Panc1 (cell line): ENCODE measurements around the gene OR9G1. TPM values are rescaled to one million over a fixed set of nuclear protein-coding genes. Genes with fewer than 3 reads are reported as not detected.

Source experiments
- ATAC-seq: fragments of 200-7000 bp; cut with Tn5 transposase; 2 replicates; pipeline ENCODE4 v1.9.1; 2020; ENCODE audit warnings: mild to moderate bottlenecking, moderate library complexity
- BruUV-seq: library from RNA; stranded (reverse); fragments of 400-500 nt; replicated peaks from 2 replicates; lab custom pipeline; 2021; lab: Mats Ljungman, UMichigan
- CTCF ChIA-PET: fragments of 300-600 bp; sonication (Branson Sonifier 250); formaldehyde crosslinking; loops from one replicate; lab custom pipeline; 2022; ENCODE audit warnings: antibody characterized with exemption; lab: Charles Lee
- POLR2A ChIA-PET: fragments of 300-600 bp; sonication (Branson Sonifier 250); formaldehyde crosslinking; loops from one replicate; lab custom pipeline; 2022; ENCODE audit warnings: antibody characterized with exemption; lab: Charles Lee
- DNase-seq: peaks from one replicate; pipeline ENCODE4 v3.0.0-alpha.2; 2010; ENCODE audit warnings: low read depth, low spot score
- H3K27ac ChIP-seq: 2 replicates; pipeline ENCODE4 v1.5.1; 2011; ENCODE audit warnings: mild to moderate bottlenecking, low read length, inconsistent platforms
- H3K27me3 ChIP-seq: fragments of 200-500 bp; sonication (Bioruptor generic); 2 replicates; pipeline ENCODE4 v1.6.0; 2014; ENCODE audit warnings: low read length, inconsistent platforms; ENCODE audit not compliant: control insufficient read depth, insufficient read depth
- H3K36me3 ChIP-seq: fragments of 200-500 bp; sonication (Bioruptor generic); 2 replicates; pipeline ENCODE4 v1.5.1; 2014; ENCODE audit warnings: inconsistent platforms, mild to moderate bottlenecking, low read length, moderate library complexity; ENCODE audit not compliant: control insufficient read depth, insufficient read depth
- H3K4me1 ChIP-seq: 2 replicates; pipeline ENCODE4 v1.5.1; 2011; ENCODE audit warnings: inconsistent platforms, mild to moderate bottlenecking, low read length, moderate library complexity; ENCODE audit not compliant: control insufficient read depth, insufficient read depth
- H3K4me3 ChIP-seq, 2 experiments: 2 replicates each; pipeline ENCODE4 v1.5.1; 2011 to 2012; ENCODE audit warnings: low read depth in 2 of 2, low read length in 2 of 2, mild to moderate bottlenecking in 2 of 2, inconsistent platforms in 1 of 2, moderate library complexity in 1 of 2
- H3K9me3 ChIP-seq: fragments of 200-500 bp; sonication (Bioruptor generic); 2 replicates; pipeline ENCODE4 v1.5.1; 2014; ENCODE audit warnings: low read depth, mild to moderate bottlenecking, inconsistent platforms, low read length, moderate library complexity; ENCODE audit not compliant: control insufficient read depth, insufficient read depth
- POLR2AphosphoS5 ChIP-seq: IDR thresholded peaks from 2 replicates; pipeline ENCODE4 v1.6.1; 2012; ENCODE audit warnings: mild to moderate bottlenecking, low read depth, low read length, moderate library complexity
- REST ChIP-seq, 2 experiments: IDR thresholded peaks; 2 replicates each; pipeline ENCODE4 v1.6.1; 2011 to 2012; ENCODE audit warnings: low read depth in 2 of 2, control low read depth in 1 of 2, low read length in 1 of 2, mild to moderate bottlenecking in 1 of 2, moderate library complexity in 1 of 2; ENCODE audit not compliant: insufficient read depth in 1 of 2
- SIN3A ChIP-seq: IDR thresholded peaks from 2 replicates; pipeline ENCODE4 v1.6.1; 2012; ENCODE audit warnings: low read depth, mild to moderate bottlenecking, low read length, moderate library complexity, borderline replicate concordance; ENCODE audit not compliant: insufficient read depth
- TCF7L2 ChIP-seq: IDR thresholded peaks from 2 replicates; pipeline ENCODE4 v1.6.1; 2011; ENCODE audit warnings: mild to moderate bottlenecking, low read depth, low read length, inconsistent platforms
- in situ Hi-C: cut with HindIII; loops from 2 replicates; pipeline ENCODE4 v1.10.0; 2016; ENCODE audit warnings: low sequenced_read_pairs, low pct_unique_long_range_greater_than_20kb
- intact Hi-C: fragments of 100-400 bp; cut with micrococcal nuclease; formaldehyde crosslinking; loops from one replicate; pipeline ENCODE4 v1.10.0; 2022; ENCODE audit not compliant: unreplicated experiment
- total RNA-seq: library from RNA; stranded (reverse); gene quantifications from one replicate; pipeline ENCODE4 v1.2.1, GENCODE V29; 2021; ENCODE audit not compliant: unreplicated experiment
- TF ChIP-seq, protein P1 (sequence below): fragments of 450-650 bp; IDR thresholded peaks from 2 replicates; pipeline ENCODE4 v1.5.1; 2017; ENCODE audit warnings: mild to moderate bottlenecking

OR9G1 gene
- total RNA-seq, 1 experiment from 2014 or later = not detected

GRCh38 chr11:56740107-56740506, 41.2 kb downstream of the OR9G1 start:
- no TSS peak for BruUV-seq
- Histone ChIP-seq H3K9me3 (no peaks in the 10 kb centered on the region; the same call in 1 of the 2 replicates), H3K27ac (no peak overlapping the region), H3K36me3 (no peaks in the 10 kb centered on the region), H3K27me3 (no peaks in the 10 kb centered on the region), H3K4me1 (no peaks in the 10 kb centered on the region), H3K4me3 (no peak overlapping the region)
- CTCF ChIA-PET = no interaction called here
- POLR2A ChIA-PET = no interaction called here
- TF ChIP-seq SIN3A = no peak
- TF ChIP-seq, protein P1, sequence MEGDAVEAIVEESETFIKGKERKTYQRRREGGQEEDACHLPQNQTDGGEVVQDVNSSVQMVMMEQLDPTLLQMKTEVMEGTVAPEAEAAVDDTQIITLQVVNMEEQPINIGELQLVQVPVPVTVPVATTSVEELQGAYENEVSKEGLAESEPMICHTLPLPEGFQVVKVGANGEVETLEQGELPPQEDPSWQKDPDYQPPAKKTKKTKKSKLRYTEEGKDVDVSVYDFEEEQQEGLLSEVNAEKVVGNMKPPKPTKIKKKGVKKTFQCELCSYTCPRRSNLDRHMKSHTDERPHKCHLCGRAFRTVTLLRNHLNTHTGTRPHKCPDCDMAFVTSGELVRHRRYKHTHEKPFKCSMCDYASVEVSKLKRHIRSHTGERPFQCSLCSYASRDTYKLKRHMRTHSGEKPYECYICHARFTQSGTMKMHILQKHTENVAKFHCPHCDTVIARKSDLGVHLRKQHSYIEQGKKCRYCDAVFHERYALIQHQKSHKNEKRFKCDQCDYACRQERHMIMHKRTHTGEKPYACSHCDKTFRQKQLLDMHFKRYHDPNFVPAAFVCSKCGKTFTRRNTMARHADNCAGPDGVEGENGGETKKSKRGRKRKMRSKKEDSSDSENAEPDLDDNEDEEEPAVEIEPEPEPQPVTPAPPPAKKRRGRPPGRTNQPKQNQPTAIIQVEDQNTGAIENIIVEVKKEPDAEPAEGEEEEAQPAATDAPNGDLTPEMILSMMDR = no peak
- no peak for TF ChIP-seq POLR2AphosphoS5
- no peak for TF ChIP-seq TCF7L2
- DNase-seq (no peak), ATAC-seq (no peak)
- in situ Hi-C loops = no loop called here
- intact Hi-C loops = no loop called here

GRCh38 chr11:56740886-56741285, 42.0 kb downstream of the OR9G1 start:
- DNase-seq (no peak), ATAC-seq (no peak)
- Histone ChIP-seq H3K9me3 (no peaks in the 10 kb centered on the region; the same call in 1 of the 2 replicates), H3K36me3 (no peaks in the 10 kb centered on the region), H3K27ac (no peak overlapping the region), H3K4me1 (no peaks in the 10 kb centered on the region), H3K4me3 (no peak overlapping the region), H3K27me3 (no peaks in the 10 kb centered on the region)
- in situ Hi-C loops (no loop called here), intact Hi-C loops (no loop called here)
- TF ChIP-seq REST (IDR thresholded peaks at IDR 0.05; ENCODE audit: insufficient read depth in 1 of 2, low read depth in 2 of 2, low read length in 1 of 2) (no peak), TCF7L2 (no peak), SIN3A (no peak), POLR2AphosphoS5 (no peak)
- TF ChIP-seq, protein P1 = no peak
- no TSS peak for BruUV-seq
- POLR2A ChIA-PET = no interaction called here
- CTCF ChIA-PET = no interaction called here
